Hematopoietic multipotent progenitor cell treated with erythropoietin and hydrocortisone succinate and interleukin-3 and kit ligand, for 8 days (in vitro differentiated cells): ENCODE data around the gene SNX5.
"Not testable (repeated sequence)": the region's sequence is repeated elsewhere in the genome, so short reads cannot be mapped to it uniquely, and the experiment has no call there.

ENCODE experiments used
- DNase-seq: peaks from one replicate; pipeline ENCODE4 v3.0.0-alpha.2; 2015

SNX5 gene

DNA sequence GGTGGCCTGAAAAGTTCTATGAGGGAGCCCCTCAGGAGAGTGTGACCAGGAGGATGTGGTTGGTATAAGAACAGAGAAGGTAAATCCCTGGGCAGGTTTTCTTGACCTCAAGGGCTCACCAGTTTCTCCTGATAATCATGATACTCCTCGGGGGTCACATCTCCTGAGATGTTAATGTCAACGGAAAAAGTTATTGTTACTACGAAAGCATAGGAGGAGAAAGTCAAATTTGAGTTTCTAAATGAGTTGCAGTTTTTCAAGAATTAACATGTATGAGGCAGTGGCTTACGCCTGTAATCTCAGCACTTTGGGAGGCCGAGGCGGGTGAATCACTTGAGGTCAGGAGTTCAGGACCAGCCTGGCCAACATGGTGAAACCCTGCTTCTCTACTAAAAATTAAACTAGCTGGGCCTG is 23.6 kb upstream of the SNX5 start:
- no peak for DNase-seq

DNA sequence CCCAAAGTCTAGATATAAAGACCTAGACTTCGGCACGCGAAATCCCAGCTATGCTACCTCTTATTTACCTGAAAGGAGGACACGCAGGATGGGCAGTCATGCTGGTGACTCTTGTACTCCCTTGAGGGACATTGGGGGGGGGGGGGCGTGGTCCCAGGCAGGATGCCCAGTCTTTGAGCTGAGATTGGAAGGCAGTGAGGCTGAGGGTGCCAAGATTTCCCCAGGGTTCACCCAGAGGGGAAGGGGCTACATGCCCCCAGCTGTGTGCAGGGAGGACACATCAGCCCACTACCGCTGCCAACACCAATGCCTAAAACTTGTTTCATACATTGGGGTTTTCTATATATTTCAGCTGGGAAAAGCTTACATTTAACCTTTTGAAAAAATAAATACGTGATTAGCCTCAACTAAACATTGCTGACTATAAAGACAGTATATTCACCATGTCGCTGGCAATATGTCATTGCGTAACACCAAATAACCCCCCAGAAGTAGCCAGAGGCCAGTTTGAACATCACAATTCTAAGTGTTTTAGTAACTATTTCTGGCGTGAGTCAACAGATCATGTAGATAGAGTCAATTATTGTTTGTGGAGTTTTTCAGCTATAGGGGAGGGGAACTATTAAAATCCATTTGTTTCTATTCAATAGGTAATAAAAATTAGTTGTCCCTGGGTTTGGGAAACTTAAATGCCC is 21.8 kb upstream of the SNX5 start:
- DNase-seq: no peak

DNA sequence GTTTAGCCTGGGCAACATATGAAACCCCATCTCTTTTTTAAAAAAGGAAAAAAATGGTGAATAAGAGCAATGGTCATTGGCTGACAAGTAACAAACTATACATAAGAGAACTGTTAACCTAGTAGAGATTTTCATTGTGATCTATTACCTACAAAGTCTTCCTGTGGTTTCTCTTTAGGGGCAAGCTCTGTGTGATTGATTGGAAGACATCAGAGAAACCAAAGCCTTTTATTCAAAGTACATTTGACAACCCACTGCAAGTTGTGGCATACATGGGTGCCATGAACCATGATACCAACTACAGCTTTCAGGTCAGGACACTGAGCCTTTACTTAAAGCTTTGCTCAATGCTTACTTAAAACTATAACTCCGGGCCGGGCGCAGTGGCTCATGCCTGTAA is 19.4 kb upstream of the SNX5 start:
- no peak for DNase-seq

DNA sequence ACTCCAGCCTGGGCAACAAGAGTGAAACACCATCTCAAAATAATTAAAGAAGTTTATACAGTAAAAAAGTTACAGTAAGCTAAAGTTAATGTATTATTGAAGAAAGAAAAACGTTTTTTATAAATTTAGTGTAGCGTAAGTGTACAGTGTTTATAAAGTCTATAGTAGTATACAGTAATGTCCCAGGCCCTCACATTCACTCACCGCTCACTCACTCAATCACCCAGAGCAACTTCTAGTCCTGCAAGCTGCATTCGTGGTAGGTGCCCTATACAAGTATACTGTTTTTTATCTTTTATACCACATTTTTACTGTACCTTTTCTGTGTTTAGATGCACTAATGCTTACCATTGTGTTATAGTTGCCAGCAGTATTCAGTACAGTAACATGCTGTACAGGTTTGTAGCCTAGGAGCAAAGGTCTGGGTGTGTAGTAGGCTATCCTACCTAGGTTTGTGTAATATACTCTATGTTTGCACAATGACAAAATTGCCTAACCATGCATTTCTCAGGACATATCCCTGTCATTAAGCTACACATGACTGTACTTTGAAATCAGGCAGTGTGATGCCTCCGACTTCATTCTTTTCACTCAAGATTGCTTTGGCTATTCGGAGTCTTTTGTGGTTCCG is 16.9 kb upstream of the SNX5 start:
- DNase-seq: no peak

DNA sequence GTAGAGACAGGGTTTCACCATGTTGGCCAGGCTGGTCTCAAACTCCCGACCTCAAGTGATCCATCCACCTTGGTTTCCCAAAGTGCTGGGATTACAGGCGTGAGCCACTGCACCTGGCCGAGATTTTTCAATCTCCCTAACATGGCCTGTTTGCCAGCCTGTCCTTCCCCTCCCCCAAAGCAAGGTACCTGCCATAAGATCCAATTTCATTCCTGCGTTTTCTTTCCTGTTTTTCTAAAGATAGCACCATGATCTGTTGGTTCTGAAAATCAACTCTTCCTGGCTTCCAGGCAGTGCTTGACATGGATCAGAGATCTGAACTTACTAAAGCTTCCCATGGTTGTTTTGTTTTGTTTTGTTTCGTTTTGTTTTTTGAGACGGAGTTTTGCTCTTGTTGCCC is 7.7 kb upstream of the SNX5 start:
- DNase-seq: no peak

DNA sequence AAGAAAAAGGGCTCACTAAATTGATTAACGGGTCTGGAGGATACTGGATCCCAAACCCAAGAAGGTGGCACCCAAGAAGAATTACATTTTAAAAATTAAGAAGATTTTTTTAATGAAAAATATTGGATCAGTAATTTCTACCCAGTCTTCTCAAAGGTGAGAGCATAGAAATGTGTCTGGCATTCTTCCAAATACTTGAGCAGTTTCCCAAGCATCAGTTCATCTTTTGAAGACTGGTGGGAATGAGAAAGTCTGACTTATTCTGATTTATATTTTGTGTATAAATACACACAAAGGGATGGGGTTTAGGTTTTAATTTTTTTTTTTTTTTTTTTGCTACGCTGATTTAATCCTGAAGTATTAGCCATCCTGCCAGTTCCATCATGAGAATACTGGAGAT is 3.5 kb upstream of the SNX5 start:
- no peak for DNase-seq

DNA sequence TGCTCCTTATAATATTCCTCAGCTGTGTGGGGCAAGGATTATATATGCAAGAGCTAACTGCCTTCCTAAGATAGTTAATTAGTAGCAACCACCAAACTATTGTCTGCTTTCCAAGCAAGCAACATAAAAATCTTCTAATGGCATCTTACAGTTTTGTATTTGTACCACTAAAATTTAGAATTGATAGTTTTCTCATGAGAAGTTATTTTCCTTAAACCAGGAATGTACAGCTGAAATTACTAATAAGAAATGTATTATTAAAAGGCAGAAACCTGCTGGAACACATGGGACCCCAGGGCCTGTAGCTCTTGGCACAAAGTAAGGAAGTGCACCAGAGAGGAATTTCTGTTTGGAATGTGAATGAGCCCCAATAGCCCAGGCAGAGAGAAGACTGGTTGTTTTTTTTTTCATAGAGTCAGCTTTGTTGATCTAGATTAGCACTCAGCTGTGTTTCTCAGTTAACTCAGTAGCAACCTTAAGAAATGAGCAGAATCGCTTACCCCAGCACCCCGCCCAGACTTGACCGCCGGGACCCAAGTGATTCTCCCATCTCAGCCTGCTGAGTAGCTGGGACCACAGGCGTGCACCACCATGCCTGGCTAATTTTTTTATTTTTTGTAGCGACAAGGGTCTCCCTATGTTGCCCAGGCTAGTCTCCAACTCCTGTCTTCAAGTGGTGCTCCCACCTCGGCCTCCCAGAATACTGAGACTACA is 2.9 kb upstream of the SNX5 start:
- peak; percentile 64 for DNase-seq

DNA sequence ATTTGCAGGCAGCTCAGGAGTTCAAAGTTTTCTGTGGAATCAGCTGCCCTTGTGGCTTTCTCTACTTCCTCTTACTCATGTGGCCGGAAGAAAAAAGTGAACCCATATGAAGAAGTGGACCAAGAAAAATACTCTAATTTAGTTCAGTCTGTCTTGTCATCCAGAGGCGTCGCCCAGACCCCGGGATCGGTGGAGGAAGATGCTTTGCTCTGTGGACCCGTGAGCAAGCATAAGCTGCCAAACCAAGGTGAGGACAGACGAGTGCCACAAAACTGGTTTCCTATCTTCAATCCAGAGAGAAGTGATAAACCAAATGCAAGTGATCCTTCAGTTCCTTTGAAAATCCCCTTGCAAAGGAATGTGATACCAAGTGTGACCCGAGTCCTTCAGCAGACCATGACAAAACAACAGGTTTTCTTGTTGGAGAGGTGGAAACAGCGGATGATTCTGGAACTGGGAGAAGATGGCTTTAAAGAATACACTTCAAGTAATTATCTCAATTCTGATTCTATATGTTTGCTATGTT is 1.4 kb upstream of the SNX5 start:
- peak; percentile 74 for DNase-seq

DNA sequence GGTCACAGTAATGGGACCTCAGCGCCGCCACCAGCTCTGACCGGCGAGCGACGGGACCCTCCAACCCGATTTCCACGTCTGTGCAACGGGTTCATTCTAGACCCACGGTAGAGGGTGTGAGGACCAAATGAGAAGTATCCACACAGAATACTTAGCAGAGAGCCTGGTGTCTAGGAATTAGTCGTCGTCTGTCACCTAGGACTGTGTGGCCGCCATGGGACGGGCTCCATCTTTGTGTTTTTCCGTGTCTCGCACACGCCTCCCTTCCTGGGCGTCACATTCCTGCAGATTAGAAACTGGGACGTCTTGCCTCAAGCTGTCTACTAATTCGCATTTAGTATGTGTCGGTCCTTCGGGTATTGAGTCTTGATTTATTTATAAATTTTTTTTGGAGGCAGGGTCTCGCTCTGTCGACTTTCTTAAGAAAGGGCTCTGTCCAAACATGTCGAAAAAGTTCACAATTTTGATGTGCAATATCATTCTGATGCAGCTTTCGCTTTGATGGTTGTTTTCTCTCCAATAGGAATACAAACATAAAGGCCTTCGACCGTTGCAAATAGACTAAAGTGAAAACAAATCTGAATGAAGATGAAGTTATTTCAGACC is 787 bp upstream of the SNX5 start:
- peak; percentile 79 for DNase-seq

DNA sequence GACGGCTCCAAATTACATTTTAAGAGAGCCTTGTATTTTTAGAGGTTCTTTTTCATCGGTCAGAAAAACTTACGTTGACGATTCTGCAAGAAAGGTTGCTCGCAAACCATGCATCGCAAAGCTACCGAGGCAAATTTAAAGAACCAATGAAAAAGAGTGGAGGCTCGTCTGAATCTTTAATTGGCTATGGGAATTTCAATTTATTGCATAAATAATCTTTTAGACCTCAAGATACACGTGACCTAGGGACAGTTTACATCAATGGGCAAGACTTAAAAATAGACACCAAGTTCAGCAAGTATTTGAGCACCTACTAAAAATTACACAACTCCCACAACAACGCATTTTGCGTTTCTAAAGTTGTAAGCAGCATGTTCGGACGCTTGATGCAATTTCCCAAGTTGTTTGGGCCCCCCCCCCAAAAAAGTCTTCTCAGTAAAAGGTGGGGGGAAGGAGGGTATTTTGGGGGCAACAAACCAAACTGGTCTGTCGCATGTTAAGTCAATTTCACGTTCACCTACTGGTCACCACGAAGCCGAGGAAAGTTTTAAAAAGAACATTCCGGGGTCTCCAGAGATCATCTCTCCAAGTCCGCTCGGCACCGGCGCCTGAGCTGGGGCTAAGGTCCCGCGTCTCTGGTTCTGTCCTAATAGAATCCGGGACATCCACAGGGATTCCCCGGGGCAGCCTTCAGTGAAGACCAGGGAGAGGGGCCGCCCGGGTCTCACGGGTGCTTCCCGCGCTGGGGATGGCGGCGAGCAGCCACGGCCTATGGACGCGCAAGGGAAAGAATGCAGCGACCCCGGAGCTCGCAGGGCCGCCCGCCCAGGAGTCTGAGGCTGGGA is 851 bp downstream of the SNX5 start:
- peak; percentile 74 for DNase-seq

DNA sequence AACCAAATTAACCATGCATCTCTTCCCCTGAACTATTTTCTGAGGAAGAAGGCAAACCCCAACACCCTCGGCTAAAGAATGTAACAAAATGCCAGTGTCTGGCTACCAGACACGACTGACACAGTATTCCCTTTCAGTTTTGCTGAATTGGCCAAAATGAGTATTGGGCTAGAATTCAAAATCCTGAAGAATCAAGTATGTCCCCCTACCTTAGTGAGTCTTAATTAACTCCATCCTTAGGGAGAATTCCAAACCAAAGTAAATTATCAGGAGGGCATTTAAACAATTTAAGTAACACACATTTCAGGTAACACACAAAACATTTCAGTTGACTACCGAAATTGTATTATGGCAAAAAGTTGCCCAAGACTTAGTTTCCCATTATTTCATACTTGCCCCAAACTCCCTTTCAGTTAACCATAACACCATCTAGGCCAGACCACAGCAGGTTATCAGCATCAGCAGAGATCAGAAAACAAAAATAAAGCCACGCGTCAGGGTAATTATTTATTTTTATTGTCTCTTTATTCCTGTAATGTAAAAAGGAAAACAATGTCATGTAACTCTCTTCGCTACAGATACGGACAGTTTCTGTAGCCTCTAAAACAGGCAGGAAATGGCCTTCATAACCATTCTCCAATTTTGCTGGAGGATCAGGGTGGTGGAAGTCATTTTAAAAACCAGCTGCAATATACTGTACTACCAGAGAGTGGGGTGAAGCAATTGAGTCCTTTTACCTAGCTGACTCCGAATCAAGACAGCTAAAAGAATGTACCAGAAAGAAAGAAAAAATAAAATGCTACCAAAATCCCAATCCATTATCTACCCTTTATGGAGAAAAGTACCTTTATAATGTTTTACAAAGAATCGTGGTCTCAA is 1.9 kb downstream of the SNX5 start:
- DNase-seq: peak; percentile 76

DNA sequence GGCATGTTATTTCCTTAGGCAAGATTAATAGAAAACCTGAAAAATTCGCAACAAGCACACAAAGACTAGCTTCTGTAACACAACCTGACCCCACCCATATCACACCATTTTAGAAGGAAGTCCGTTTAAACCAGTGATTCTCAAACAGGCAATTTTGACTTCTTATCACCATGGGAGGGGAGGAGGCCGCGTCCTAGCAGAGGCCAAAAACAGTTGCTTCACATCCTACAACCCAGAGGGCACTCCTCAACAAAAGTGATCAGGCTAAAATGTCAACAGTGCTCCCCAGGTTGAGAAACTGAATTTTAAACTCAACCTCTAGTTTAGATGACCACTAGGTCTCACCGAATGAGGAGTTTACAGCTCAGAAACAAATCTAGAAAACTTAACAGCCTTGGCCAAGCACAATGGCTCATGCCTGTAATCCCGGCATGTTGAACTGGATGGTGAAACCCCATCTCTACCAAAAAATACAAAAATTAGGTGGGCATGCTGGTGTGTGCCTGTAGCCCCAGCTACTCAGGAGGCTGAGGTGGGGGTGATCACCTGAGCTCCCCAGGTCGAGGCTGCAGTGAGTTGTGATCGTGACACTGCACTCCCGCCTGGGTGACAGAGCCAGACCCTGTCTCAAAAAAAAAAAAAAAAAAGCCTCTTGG is 3.4 kb downstream of the SNX5 start:
- peak; percentile 88 for DNase-seq

DNA sequence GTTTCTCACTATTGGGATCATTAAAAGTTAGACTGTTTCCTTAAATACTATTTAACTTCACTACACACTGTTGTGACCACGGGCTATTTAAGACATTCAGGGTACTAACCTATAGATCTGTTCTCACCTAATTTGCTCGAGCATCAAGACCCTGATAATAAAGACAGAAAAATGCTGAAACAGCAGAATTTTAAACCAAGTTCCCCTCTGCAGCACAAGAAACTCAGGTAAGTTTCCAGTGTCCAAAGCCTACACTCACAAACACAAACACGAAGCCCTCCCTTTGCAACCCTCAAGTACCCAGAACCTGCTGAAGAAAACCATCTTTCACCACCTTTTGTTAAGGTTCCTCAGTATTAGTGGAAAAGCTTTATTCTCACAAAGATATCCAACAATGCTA is 4.0 kb downstream of the SNX5 start:
- DNase-seq: no peak

DNA sequence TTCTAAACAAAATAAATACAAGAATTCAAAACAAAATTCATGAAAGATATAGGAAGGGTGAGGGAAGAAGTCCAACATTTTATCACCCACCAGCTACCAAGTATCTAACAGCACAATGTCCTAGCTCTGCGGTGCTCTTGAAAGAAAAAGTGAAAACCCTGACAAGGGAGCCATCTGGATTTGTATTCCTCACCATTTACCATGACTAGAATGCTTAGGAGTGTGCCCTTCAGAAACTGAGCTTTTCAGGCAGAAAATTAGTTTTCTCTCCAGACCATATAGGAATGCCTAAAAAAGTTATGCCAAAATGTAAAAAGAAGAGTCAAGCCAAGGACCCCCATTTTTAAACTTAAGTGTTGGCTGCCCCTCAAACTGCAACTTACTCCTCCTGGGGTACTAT is 4.5 kb downstream of the SNX5 start:
- DNase-seq: no peak

DNA sequence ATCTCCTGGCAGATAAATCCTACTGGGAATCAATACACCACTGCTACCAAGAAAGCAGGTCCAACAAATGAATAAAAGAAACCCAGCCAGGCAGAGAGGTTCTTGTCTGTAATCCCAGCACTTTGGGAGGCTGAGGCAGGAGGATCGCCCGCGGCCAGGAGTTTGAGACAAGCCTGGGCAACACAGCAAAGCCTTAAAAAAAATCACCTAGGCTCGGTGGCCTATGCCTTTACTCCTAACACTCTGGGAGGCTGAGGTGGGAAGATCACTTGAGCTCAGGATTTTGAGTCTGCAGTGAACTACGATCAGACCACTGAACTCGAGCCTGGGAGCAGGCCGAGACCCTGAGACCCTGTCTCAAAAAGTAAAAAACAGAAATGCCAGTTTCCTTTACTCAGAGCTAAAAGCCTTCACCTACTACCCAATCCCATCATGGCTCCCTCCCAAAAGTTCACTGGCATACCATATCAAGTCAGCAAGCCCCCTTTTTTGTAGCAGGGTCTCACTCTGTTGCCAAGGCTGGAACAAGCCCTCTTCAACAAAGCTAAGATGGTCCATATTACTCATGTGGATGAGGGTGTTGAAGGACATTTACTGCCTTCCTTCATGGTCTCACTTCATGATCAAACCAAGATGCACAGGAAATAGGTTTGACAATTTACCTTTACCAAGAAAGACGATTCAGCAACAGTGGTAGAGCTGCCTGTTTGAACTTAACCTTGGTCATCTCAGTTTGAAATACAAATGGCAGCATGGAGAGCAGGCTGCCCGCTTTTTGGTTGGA is 5.3 kb downstream of the SNX5 start:
- DNase-seq: no peak

DNA sequence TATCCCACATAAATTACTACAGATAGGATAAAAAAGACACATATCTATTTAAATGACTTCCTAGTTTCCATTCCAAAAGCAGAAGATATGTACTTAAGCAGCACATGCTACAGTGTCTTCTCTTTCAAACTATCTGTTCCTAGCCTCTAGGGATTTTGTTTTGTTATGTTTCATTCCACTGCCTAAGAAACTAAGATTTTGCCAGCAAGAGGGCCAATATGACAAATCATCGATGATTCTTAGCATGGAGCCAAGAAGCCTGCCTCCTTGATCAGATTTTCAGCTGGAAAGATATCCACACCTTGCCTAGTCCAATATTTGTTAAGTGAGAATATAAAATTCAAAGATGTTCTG is 7.0 kb downstream of the SNX5 start:
- no peak for DNase-seq

DNA sequence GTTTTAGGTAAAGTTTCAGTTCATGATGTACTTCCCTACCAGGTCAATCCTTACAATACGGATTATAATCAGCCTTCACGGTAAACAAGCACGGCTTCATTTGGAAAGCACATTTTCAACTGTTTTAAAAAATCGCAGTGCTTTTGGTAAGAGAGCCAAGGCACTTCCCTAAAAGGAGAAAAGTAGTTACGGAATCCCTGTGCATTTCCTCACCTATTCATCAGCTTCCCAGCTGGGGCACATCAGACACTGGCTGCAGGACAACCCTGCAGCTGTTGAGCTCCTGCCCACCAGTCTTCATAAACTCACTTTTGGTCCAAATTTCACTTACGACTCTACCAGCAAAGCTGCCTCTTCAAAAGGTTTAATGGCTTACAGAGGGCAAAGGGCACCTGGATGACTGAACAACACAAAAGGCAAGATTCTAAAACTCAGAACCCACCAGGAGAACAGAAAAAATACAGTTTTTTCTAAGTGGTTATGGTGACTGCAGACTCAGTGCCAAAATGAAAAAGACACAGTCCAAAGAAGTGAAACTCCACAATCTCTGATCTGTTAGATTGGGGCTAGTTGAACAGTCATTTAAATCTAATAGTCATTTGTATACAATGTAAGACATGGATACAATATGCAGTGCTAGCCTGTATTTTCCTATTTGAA is 7.5 kb downstream of the SNX5 start:
- DNase-seq: no peak

DNA sequence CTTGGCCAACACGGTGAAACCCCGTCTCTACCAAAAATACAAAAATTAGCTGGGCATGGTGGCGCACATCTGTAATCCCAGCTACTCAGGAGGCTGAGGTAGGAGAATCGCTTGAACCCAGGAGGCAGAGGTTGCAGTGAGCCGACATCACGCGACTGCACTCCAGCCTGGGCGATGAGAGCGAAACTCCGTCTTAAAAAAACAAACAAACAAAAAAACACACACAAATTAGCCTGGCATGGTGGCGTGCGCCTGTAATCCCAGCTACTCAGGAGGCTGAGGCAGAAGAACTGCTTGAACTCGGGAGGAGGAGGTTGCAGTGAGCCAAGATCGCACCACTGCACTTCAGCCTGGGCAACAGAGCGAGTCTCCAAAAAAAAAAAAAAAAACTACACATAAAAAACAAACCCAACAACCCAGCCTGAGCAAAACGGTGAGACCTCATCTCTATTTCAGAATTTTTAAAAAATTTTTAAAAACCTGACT is 8.2 kb downstream of the SNX5 start:
- DNase-seq: not testable (repeated sequence)

DNA sequence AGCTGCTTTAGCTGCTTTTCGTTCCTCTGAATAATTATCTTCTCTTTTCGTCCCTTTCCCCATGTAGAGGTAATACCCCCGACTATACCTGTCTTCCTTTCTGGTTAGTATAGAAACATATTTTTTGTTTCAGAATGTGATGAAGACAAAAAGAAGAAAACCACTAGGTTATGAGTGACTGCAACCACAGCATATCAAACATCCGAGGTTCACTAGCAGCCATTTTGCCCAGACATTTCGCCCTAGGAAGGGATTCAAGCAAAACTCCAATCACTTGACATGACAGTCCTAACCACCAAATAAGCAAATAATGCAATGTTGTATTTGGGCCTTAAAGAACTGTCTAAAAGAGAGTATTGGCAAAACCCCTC is 9.4 kb downstream of the SNX5 start:
- no peak for DNase-seq
